GM19023 (cell line): ENCODE results near the gene DUS1L.
A peak's percentile ranks its signal among the peaks of the same experiment; 100 is the strongest.

Source experiments
- ATAC-seq: cut with Tn5 transposase; IDR thresholded peaks from one replicate; pipeline ENCODE4 v1.9.1; 2021; ENCODE audit warnings: mild to moderate bottlenecking, moderate library complexity; ENCODE audit not compliant: unreplicated experiment

The DUS1L gene

DNA sequence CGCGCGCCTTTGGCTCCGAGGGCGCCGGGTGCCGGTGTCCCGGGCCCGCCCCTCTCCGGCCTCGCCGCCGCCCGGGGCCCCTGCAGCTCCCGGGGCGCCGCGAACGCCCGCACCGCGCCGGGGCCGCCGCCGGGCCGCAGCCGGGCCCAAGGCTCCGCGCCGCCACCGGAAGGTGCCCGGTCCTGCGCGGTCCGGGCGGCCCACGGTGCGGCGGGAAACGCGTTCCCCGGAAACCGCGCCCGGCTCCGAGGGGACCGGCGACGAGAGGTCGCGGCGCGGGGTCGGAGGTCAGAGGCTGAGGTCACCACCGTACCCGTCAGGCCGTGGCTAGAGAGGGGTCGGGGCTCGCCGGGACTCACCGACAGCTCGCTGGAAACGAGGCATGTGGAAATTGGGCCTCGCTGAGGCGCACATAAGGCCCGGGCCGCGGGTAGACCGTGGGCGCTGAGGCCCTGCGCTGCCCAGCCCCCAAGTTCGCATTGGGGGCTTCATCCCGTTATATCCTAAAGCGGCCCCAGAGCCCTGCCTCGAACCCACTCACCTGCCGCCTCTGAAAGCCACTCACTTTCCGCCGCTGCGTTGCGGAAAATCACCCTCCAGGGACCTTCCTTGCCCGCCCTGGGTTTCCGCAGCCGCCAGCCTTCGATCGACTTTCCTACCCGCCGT lies at the start of gene DUS1L:
DUS1L (minus strand) TSS at position 167 of the 666 bp plus-strand sequence. CDS start 745 bp downstream, outside the sequence.
- peak; percentile 74 for ATAC-seq

DNA sequence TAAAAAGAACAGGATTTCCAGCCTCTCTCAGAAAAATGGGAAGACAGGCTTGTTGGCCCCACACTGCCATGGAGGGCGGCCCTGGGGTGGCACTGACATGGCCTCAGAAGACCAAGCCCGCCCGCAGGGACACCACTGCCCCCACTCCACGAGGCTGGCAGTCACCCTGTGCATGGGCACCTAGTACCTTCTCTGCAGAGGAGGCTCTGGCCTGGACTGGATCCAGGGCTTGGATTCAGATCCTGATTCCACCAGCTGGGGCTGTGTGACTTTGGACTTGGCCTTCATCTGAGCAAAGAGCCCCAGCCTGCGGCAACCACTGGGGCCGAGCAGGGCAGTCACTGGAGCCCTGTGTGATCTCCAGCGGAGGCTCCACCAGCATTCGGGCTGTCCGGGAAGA lies 49.3 kb upstream of the DUS1L start:
- ATAC-seq: no peak

DNA sequence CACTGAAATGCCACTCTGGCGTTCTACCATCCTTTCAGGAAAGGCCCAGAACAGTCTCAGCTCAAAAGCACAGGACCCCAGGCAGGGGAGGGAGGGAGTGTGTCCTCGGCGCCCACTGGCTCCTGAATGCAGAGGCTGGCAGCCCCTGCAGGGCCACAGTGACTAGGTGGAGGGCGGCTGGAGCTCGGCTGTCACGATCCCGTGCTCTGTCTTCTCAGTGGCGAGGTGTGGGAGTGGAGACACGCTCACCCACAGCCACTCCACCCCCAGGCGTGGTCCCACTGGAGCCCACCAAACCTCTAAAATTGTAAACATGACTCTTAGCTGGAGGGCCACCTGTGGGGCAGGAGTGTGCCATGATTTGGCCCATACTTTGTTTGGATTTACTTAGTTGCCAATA lies 48.8 kb upstream of the DUS1L start:
- ATAC-seq: no peak

DNA sequence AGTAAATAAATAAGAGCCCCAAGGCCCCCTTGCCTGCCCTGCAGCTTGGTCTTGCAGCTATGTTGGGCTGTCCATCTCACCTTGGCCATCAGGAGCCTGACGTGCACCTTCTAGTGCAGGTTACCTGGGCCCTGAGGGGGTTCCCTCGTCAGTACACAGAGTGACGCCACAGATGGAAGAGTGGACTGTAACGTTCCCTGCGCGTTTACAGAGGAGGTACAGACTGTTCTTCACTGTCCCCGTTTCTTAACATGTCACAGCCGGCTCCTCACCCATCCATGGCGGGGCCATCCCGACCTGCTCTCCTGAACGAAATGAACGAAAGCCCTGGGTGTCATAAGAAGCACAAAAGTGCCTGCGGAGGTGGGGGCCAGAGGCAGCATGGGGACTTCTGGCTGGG lies 48.3 kb upstream of the DUS1L start:
- ATAC-seq: no peak

DNA sequence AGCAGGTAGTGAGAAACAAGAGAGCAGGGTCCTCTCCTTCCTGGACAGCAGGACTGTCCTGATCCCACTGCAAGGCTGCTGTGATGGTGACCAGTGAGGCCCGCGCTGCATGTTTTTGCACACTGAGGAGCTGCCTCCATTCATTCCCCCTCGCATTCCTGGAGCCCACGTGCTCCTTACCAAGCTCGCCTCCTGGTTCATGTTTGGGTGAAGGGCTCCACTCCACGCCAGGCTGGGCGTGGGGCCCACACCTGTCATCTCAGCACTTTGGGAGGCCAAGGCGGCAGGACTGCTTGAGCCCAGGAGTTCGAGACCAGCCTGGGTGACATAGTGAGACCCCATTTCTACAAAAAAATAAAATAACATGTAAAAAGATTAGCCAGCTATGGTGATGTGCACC lies 47.8 kb upstream of the DUS1L start:
- ATAC-seq: no peak

DNA sequence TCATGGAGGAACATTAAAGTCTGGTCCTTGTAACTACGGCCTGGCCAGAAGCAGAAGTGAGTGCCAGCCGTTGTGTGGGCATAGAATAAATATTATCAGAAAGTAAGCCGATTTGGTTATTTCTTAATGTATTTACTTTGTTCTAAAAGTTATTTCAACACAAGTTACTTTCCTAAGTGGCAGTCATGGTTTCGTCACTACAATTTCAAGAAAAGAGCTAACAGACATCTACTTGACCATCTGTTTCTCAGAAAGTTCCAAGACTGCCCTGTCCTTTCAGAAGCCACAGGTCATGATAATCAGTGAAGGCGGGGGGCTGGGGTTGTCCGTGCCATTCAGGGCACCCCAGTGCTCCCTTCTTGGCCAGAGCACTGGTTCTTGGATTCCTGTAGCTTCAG lies 47.3 kb upstream of the DUS1L start:
- no peak for ATAC-seq

DNA sequence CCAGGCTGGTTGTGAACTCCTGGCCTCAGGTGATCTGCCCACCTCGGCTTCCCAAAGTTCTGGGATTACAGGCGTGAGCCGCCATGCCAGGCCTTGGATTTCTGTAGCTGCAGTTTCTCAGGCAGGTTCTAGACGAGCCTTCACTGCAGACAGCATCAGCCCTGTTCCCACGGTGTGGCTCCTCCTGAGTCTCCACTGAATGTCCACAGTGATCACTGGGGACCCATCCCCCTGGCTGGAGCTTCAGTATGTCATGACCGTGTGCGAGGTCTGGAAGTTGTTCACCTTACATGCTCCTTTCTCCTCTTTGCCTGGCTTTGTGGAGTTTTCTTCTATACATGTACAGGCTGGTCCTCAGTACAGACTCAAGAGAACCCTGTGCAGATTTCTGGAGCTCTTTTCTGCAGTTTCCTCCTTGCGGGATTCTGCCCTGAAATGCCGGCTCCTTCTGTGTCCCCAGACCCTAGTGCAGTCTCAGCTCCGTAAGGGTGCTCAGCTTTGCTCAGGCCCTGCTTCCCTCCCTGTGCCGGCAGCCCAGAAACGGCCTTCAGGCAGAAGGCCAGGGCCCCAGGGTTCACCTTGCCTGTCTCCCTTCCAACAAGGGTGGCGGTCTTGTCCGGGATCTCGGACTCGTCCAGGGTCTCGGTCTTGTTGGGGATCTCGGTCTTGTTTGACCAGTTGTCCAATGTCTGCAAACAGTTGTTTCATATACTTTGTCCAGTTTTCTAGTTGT lies 46.7 kb upstream of the DUS1L start:
- ATAC-seq: no peak

DNA sequence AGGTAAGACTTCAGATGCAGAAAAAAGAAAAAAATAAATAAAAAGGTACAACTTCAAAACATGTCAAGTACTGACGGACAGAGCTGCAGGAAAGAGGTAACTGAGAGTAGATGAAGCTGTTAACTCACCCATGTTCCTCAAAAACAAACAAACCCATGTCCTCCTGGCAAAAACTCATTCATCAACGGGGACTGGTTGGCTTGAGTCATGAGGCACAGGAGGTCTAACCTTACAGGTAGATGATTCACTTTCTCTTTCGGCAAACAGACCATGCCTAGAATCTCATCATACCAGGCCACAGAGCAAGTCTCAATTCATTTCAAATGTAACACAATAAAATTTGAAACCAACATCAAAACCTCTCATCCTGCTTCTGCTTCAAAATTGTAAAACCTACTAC lies 44.7 kb upstream of the DUS1L start:
- ATAC-seq: no peak

DNA sequence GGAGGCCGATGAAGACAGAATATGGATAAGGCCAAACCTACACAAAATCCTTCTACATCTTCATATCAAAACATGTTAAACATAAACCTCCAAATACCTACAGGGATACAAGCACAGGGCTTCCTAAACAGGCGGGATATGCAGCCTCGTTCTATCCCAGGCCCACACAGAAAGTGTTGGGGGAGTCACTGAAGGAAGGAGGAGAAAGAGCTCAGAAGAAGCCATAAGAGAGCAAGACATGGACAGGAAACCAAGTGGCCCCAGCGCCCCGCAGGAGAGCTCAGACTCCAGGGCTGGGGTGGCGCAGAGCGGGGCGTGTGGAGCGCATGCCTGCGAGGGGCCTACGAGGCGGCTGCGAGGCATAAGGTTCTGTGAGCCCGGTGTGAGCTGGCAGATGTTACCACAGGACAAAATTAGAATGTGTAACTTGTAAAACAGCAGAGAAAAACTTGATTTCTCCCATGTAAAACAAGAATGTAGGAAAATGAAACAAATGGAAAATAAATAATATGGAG lies 43.4 kb upstream of the DUS1L start:
- ATAC-seq: no peak

DNA sequence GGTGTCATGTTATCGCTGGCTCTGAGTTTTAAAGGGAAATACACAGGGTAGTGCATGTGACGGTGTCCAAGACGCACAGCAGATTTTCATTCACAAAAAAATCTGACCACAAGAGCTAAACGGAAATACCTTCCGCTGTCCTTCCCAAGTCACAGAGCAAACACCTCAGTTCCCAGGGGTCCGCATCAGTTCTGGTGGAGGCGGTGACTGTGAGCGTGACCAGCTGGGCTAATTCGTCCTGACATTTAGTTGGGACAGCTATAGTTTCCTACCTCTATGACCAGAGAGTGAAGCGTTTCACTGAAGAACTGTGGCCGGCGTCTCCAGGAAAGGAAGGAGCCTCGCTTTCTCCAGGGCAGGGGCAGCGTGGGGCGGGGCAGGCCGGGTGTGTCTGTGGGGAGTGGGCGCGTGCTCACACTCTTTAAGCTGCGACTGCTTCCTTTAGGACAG lies 42.9 kb upstream of the DUS1L start:
- ATAC-seq: no peak

DNA sequence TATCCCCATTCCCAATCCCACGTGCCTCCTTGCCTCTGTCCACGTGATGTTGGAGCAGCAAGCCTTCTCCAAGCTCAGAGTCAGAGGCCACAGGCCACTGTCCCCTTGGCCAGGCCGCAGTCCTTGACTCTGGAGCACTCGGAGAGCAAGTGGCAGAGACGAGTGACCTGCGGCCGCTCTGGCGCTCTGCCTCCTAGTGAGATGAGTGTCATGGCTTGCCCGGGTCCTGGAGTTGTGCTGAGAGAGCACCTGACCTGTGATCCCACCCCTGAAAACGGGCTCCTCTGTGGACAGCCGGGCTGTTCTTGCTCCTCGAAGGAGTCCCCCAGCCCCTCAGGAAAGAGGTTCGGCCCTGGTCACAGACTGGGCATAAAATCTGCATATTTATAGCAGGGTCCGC lies 42.4 kb upstream of the DUS1L start:
- ATAC-seq: no peak

DNA sequence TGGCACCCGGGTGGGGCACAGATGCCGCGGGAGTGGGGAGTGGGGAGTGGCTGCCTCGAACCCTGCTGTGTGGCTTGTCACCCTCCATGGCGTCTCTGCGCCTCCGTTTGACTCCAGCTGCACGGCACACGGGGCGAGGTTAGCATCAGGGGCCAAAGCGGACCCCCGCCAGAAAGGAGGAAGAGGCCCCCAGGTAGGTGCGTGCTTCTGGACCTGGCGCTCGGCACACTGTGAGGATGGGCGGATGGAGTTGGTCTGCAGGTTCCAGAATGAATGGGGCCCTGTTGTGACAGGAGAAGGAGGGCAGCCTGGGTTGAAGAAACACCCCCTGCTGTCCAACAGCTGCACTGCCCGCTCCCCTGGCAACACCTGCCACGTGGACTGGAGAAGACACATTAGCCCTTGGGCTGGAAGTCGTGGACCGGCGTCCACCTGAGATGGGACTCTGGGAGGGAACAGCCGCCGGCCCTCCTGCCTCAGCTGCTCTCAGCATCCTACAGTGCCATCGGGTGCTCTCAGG lies 41.8 kb upstream of the DUS1L start:
- ATAC-seq: no peak

DNA sequence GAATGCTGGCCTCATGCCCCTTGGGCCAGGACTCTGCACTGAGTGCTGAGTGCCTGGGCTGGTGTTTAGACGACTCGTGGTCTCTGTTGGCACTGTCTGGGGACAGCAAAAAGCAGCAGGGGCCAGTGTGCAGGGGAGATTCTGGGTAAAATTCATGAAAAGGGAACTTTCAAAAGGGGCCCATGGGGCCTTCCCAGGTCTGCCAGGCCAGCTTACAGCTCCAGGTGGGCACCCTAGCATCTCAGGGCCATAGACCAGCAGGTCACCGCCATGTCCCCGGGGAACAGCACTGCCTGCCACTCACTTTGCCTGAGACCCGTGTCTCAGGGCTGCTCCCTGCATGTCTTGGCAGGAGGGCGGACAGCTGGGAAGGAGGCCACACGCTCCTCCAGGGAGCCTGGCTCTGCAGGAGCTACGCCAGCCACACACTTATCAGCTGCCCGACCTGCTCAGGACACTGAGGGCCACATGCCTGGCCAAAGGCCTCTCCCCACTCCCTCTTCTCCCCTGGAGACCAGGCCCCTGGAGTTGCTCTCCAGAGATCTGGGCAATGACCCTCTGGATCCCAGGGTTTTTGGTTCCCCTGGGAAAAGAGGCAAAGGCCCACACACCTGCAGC lies 41.2 kb upstream of the DUS1L start:
- no peak for ATAC-seq

DNA sequence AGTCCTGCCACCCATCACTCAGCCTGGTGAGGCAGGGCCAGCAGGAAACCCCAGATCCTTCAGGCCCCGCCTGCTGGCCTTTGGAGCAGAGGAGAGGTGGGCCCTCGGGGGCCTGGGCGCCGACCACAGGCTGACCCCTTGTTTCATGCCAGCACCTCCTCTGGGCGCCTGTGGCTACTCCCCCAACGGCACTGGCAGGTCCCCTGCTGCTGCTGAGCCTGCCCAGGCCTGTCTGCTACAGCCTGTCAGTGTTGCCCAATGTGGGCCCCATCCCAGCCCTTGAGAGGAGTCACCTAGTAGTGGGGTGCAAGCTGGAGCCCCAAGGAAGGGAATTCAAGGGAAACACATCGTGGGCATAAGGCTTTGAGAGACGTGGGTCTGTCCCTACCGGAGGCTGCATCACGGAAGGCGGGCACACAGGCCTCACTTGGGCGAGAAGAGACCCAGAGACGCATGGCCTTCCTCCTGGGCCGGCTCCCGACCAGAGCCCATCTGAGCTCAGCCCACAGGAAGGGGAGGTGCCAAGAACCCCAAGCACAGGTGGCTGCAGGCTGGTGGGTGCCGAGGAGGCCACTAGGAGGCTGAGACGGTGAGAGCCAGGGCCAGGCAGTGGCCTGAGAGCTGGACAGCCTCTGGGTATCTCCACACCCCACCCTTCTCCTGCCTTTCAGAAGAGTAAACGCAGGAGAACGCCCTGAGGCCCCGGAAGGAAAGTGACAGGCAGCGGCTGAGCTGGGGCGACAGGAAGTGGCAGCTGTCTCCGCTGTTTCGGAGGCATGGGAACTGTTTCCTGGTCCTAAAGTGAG lies 40.5 kb upstream of the DUS1L start:
- peak; percentile 77 for ATAC-seq

DNA sequence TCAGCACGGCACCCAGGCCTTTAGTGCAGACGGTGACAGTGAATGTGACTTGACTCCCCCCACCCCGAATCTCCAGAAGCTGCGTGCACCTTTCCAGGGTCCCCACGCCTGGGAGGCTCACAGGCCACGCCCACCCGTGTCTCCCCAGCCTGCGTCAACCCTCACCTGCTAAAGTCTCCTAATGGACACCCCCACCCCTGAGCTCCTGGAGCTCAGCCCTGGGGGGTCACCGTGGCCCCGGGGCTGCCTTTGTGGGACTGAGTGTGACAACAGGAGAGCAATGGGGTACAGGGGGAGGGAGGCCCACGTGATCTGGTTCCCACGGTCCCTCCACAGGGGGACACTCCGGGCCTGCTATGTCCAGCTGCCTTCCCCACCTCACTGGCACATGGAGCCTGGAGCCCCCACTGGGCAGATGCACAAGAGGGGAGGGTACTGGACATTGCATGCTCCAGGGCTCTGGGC lies 39.8 kb upstream of the DUS1L start:
- no peak for ATAC-seq

DNA sequence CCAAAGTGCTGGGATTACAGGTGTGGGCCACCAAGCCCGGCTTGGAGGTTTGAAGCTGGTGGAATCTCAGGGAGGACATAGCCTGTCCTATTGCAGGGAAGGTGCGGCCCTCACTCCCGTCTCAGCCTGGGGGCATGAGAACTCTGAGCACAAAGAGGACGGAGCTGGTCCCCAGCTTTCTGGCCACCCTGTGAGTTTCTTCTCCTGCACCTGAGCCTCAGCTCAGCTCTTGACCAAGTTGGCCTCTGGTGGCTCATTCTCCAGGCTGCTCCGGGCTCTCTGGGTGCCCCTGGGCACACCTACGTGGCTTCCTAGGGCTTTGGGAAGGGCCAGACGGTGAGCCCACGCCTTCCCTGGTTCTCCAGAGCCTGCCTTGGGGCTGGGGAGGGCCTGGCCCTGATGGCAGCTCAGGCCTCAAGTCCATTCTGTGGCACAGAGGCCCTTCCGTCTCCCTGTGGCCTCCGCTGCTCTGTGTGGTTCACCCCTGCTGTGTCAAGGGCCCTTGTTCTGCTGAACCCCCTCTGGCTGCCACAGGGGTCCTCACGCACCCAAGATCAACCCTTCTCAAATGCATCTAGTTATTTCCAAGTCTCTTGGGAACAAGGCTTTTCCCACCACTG lies 39.3 kb upstream of the DUS1L start:
- no peak for ATAC-seq

DNA sequence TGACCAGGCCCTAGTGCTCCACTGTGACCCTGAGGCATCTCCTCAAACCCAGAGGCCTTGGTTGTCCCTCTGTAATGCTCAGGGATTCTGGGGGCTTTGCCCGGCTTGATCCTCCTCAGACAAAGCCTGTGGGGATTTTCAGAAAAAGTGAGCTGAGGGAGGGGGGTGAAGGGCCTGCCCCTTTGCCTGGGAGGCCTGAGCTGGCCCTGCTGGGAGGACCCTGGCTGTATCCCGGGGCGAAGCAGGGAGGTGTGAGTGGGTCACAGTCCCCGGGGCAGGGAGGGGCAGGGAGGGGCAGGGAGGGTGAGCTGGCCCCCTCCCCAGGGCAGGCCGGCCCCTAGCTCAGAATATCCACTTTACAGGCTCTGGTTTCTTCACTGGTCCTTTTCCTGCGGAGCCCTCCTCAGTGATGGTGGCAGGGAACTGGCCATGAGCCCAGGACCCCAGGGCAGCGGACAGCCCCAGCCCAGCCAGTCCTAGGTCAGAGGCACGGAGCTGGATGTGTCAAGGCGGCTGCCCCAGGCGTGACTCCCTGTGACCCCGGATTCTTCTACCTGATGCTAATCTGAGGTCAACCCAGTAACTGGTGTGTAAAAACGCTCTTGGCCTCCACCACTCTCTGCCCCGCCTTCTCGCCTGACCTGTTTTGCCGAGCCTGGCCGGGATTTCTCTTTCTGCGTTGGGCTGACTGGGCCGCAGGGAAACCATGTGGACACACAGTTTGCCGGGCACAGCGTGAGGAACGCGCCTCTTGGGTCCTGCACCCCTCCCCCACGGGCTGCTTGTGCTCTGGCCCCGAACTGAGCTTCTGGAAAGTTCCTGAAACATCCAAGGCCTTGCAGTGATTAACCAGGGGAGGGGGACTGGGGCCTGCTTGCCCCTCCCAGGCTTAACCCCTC lies 38.2 kb upstream of the DUS1L start:
- no peak for ATAC-seq

DNA sequence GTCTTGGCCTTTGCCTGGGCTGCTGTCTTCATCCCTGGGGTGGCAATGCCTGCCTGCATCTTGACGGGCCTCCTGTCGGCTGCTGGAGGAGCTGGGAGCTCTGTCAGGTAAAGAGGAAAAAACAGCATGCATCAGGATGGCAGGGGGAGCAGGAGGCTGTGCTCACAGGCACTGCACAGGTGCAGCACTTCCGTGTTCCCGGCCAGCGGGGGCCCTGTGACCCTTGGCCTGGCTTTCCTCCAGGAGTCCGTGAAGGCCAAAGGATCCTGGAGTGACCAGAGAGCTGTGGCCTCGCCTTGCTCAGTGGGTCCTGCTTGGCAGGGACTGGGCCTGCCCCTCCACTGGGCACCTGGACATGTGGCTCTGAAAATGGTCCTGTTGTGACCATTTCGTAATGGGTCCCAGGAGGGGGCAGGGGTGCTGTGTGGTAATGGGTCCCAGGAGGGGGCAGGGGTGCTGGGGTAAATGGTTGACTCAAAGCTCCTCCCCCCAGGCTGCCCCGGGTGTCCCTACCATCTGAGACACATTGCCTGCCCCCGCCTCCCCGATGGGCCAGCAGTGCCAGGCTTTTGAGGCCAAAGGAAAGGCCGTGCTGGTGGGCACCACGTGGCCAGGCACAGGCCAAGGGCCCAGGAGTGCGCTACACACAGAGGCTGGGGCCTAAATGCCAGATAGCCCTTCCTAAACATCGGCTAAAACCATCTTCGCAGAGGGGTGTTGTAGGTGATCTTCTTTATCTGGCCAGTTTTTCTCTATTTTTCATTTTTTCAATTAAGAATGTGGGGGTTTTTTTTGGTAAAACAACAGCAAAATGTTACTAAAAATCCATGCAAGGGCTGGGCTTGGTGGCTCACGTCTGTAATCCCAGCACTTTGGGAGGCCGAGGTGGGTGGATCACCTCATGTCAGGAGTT lies 36.4 kb upstream of the DUS1L start:
- no peak for ATAC-seq
